Karpas-422 (cell line): ENCODE results near the gene LMAN1. TPM values are rescaled to one million over a fixed set of nuclear protein-coding genes. Genes with fewer than 3 reads are reported as not detected.

Experiments used
- DNase-seq: peaks from one replicate; pipeline ENCODE4 v3.0.0-alpha.2; 2015
- H2AFZ ChIP-seq: fragments of 200-600 bp; sonication (generic); 2 replicates; pipeline ENCODE4 v1.6.1; 2014; ENCODE audit warnings: antibody characterized with exemption, low read length, mixed read lengths
- H3K27ac ChIP-seq: fragments of 200-600 bp; sonication (generic); 2 replicates; pipeline ENCODE4 v1.5.1; 2014; ENCODE audit warnings: mild to moderate bottlenecking, low read length, moderate library complexity
- H3K27me3 ChIP-seq: fragments of 200-600 bp; sonication (generic); 2 replicates; pipeline ENCODE4 v1.6.1; 2014; ENCODE audit warnings: low read length, mixed read lengths
- H3K36me3 ChIP-seq: fragments of 200-600 bp; sonication (generic); 2 replicates; pipeline ENCODE4 v1.6.1; 2014; ENCODE audit warnings: low read length, mixed read lengths; ENCODE audit not compliant: insufficient read depth
- H3K4me1 ChIP-seq: fragments of 200-600 bp; sonication (generic); 2 replicates; pipeline ENCODE4 v1.6.1; 2014; ENCODE audit warnings: mild to moderate bottlenecking, low read length, mixed read lengths
- H3K4me2 ChIP-seq: fragments of 200-600 bp; sonication (generic); 2 replicates; pipeline ENCODE4 v1.6.1; 2014; ENCODE audit warnings: low read length, low read depth, mild to moderate bottlenecking; ENCODE audit not compliant: poor library complexity, severe bottlenecking
- H3K4me3 ChIP-seq: fragments of 200-600 bp; sonication (generic); 2 replicates; pipeline ENCODE4 v1.5.1; 2014; ENCODE audit warnings: mild to moderate bottlenecking, antibody characterized with exemption, low read length, mixed read lengths
- H3K79me2 ChIP-seq: fragments of 200-600 bp; sonication (generic); 2 replicates; pipeline ENCODE4 v1.6.1; 2014; ENCODE audit warnings: mild to moderate bottlenecking, low read length, mixed read lengths
- H3K9ac ChIP-seq: fragments of 200-600 bp; sonication (generic); 2 replicates; pipeline ENCODE4 v1.6.0; 2014; ENCODE audit warnings: low read length
- H3K9me2 ChIP-seq: fragments of 200-600 bp; sonication (generic), shearing (Covaris generic); replicated peaks from 2 replicates; pipeline ENCODE4 v1.6.0; 2014; ENCODE audit warnings: mild to moderate bottlenecking, low read length, moderate library complexity; ENCODE audit not compliant: insufficient read depth
- H3K9me3 ChIP-seq: fragments of 300-700, 200-600 bp; sonication (generic); 2 replicates; pipeline ENCODE4 v1.6.1; 2014; ENCODE audit warnings: low read length, mixed read lengths
- H4K20me1 ChIP-seq: fragments of 200-600 bp; sonication (generic); 2 replicates; pipeline ENCODE4 v1.6.1; 2014; ENCODE audit warnings: mild to moderate bottlenecking, antibody characterized with exemption, low read length, low read depth; ENCODE audit not compliant: insufficient read depth
- total RNA-seq: library from RNA; depleted of rRNA; stranded (reverse); fragments of >200 nt; shearing (Covaris generic); gene quantifications from 2 replicates; pipeline ENCODE4 v1.2.3, GENCODE V29; 2014; ENCODE audit warnings: low replicate concordance

The LMAN1 gene
- total RNA-seq, 1 experiment from 2014 or later = 89.7 TPM

GRCh38 chr18:59354731-59355130 is 4.3 kb downstream of the LMAN1 start:
- no peaks in the 10 kb centered on the region for H3K27me3 ChIP-seq
- H3K4me2 ChIP-seq = no peak overlapping the region
- peaks cover 59% of the 10 kb centered on the region for H3K36me3 ChIP-seq
- peak; percentile 12 for DNase-seq
- H3K79me2 ChIP-seq = peaks cover 64% of the 10 kb centered on the region
- no peak overlapping the region for H3K4me3 ChIP-seq
- H4K20me1 ChIP-seq = 0 out of 2 replicates have a peak, but pooled peaks cover 6% of the 10 kb centered on the region
- H3K9ac ChIP-seq = no peak overlapping the region
- H3K27ac ChIP-seq = no peak overlapping the region
- no peaks in the 10 kb centered on the region for H3K9me2 ChIP-seq
- no peaks in the 10 kb centered on the region for H3K9me3 ChIP-seq
- peaks cover 34% of the 10 kb centered on the region for H3K4me1 ChIP-seq
- no peak overlapping the region for H2AFZ ChIP-seq

GRCh38 chr18:59353079-59353680 is 5.9 kb downstream of the LMAN1 start:
- H3K27me3 ChIP-seq = no peaks in the 10 kb centered on the region
- peaks cover 75% of the 10 kb centered on the region for H3K36me3 ChIP-seq
- H3K4me3 ChIP-seq = no peak overlapping the region
- no peak overlapping the region for H3K27ac ChIP-seq
- peaks cover 28% of the 10 kb centered on the region for H3K4me1 ChIP-seq
- H3K9me2 ChIP-seq = no peaks in the 10 kb centered on the region
- H2AFZ ChIP-seq = no peak overlapping the region
- peak; percentile 28 for DNase-seq
- no peaks in the 10 kb centered on the region for H3K9me3 ChIP-seq
- H4K20me1 ChIP-seq = 0 out of 2 replicates have a peak, but pooled peaks cover 6% of the 10 kb centered on the region
- no peak overlapping the region for H3K4me2 ChIP-seq
- H3K79me2 ChIP-seq = peaks cover 64% of the 10 kb centered on the region
- H3K9ac ChIP-seq = no peak overlapping the region

- 0 out of 2 replicates have a peak, but pooled peaks cover 5% of the 10 kb centered on the region for H4K20me1 ChIP-seq
- H3K4me3 ChIP-seq = no peak overlapping the region
- peaks cover 62% of the 10 kb centered on the region for H3K79me2 ChIP-seq
- H3K4me1 ChIP-seq = peaks cover 20% of the 10 kb centered on the region
- H3K36me3 ChIP-seq = peaks cover 81% of the 10 kb centered on the region
- H3K9me2 ChIP-seq = no peaks in the 10 kb centered on the region
- DNase-seq = peak; percentile 34
- no peak overlapping the region for H2AFZ ChIP-seq
- H3K9ac ChIP-seq = no peak overlapping the region
- no peaks in the 10 kb centered on the region for H3K27me3 ChIP-seq
- H3K9me3 ChIP-seq = no peaks in the 10 kb centered on the region
- H3K27ac ChIP-seq = no peak overlapping the region
- H3K4me2 ChIP-seq = no peak overlapping the region
Measured at GRCh38 chr18:59352250-59352855, 6.7 kb downstream of the LMAN1 start.

GRCh38 chr18:59345556-59345955 is 13.5 kb downstream of the LMAN1 start:
- peaks cover 66% of the 10 kb centered on the region for H3K79me2 ChIP-seq
- H3K9ac ChIP-seq = no peak overlapping the region
- H3K9me3 ChIP-seq = no peaks in the 10 kb centered on the region
- H3K27me3 ChIP-seq = no peaks in the 10 kb centered on the region
- H3K4me2 ChIP-seq = no peak overlapping the region
- peaks cover 81% of the 10 kb centered on the region for H3K36me3 ChIP-seq
- no peak overlapping the region for H2AFZ ChIP-seq
- no peaks in the 10 kb centered on the region for H4K20me1 ChIP-seq
- no peak overlapping the region for H3K27ac ChIP-seq
- no peak overlapping the region for H3K4me3 ChIP-seq
- peak; percentile 41 for DNase-seq
- no peaks in the 10 kb centered on the region for H3K9me2 ChIP-seq
- no peaks in the 10 kb centered on the region for H3K4me1 ChIP-seq

GRCh38 chr18:59344996-59345395 is 14.1 kb downstream of the LMAN1 start:
- Histone ChIP-seq H3K79me2 (peaks cover 71% of the 10 kb centered on the region), H2AFZ (no peak overlapping the region), H4K20me1 (no peaks in the 10 kb centered on the region), H3K4me2 (no peak overlapping the region), H3K9ac (no peak overlapping the region), H3K9me3 (no peaks in the 10 kb centered on the region), H3K27ac (no peak overlapping the region), H3K4me3 (no peak overlapping the region), H3K9me2 (no peaks in the 10 kb centered on the region), H3K4me1 (no peaks in the 10 kb centered on the region), H3K36me3 (peaks cover 86% of the 10 kb centered on the region), H3K27me3 (no peaks in the 10 kb centered on the region)
- no peak for DNase-seq

GRCh38 chr18:59343926-59344325 is 15.1 kb downstream of the LMAN1 start:
- Histone ChIP-seq H3K79me2 (peaks cover 77% of the 10 kb centered on the region), H2AFZ (no peak overlapping the region), H3K27me3 (no peaks in the 10 kb centered on the region), H3K9me3 (no peaks in the 10 kb centered on the region), H3K4me3 (no peak overlapping the region), H3K27ac (no peak overlapping the region), H3K4me2 (no peak overlapping the region), H3K36me3 (peaks cover 76% of the 10 kb centered on the region), H3K9me2 (no peaks in the 10 kb centered on the region), H3K9ac (no peak overlapping the region), H3K4me1 (no peaks in the 10 kb centered on the region), H4K20me1 (no peaks in the 10 kb centered on the region)
- peak; percentile 14 for DNase-seq

GRCh38 chr18:59340817-59341216 is 18.2 kb downstream of the LMAN1 start:
- H3K36me3 ChIP-seq = peaks cover 66% of the 10 kb centered on the region
- H3K27me3 ChIP-seq = no peaks in the 10 kb centered on the region
- H3K4me1 ChIP-seq = no peaks in the 10 kb centered on the region
- H3K9me3 ChIP-seq = no peaks in the 10 kb centered on the region
- H2AFZ ChIP-seq = no peak overlapping the region
- peaks cover 71% of the 10 kb centered on the region for H3K79me2 ChIP-seq
- no peaks in the 10 kb centered on the region for H3K9me2 ChIP-seq
- no peak for DNase-seq
- no peak overlapping the region for H3K27ac ChIP-seq
- no peaks in the 10 kb centered on the region for H4K20me1 ChIP-seq
- H3K4me2 ChIP-seq = no peak overlapping the region
- H3K9ac ChIP-seq = no peak overlapping the region
- H3K4me3 ChIP-seq = no peak overlapping the region

GRCh38 chr18:59340312-59340711 is 18.8 kb downstream of the LMAN1 start:
- no peaks in the 10 kb centered on the region for H3K9me3 ChIP-seq
- H2AFZ ChIP-seq = no peak overlapping the region
- no peaks in the 10 kb centered on the region for H3K9me2 ChIP-seq
- H3K27ac ChIP-seq = no peak overlapping the region
- H3K4me3 ChIP-seq = no peak overlapping the region
- no peaks in the 10 kb centered on the region for H3K4me1 ChIP-seq
- peaks cover 66% of the 10 kb centered on the region for H3K79me2 ChIP-seq
- H3K36me3 ChIP-seq = peaks cover 65% of the 10 kb centered on the region
- H4K20me1 ChIP-seq = no peaks in the 10 kb centered on the region
- H3K9ac ChIP-seq = no peak overlapping the region
- H3K27me3 ChIP-seq = no peaks in the 10 kb centered on the region
- no peak for DNase-seq
- no peak overlapping the region for H3K4me2 ChIP-seq
